CD8-positive, alpha-beta memory T cell (primary cell): Measurements from ENCODE around the gene HMCES. TPM values are rescaled to one million over a fixed set of nuclear protein-coding genes. Genes with fewer than 3 reads are reported as not detected.
A peak's percentile ranks its signal among the peaks of the same experiment; 100 is the strongest.

ENCODE experiments used
- CTCF ChIA-PET: fragments of 350-600 bp; sonication (Branson Sonifier 250); formaldehyde crosslinking; loops from one replicate; lab custom pipeline; 2021; ENCODE audit warnings: antibody characterized with exemption; lab: Charles Lee
- POLR2A ChIA-PET: fragments of 350-600 bp; sonication (Branson Sonifier 250); formaldehyde crosslinking; loops from one replicate; lab custom pipeline; 2021; ENCODE audit warnings: antibody characterized with exemption; lab: Charles Lee
- DNase-seq, 5 donors: peaks; one replicate each; pipeline versions ENCODE4 v3.0.0 to v3.0.0-alpha.2; 2020 to 2022; ENCODE audit warnings: mixed read lengths in 1 of 5
- H3K27ac ChIP-seq: one replicate; pipeline ENCODE4 v1.7.0; 2013; ENCODE audit warnings: low read depth, mild to moderate bottlenecking, low read length, moderate library complexity
- H3K27me3 ChIP-seq: 2 replicates; pipeline ENCODE4 v1.7.0; 2013; ENCODE audit warnings: low read length, mild to moderate bottlenecking; ENCODE audit not compliant: insufficient read depth, poor library complexity, severe bottlenecking
- H3K36me3 ChIP-seq: 2 replicates; pipeline ENCODE4 v1.7.0; 2013; ENCODE audit warnings: mild to moderate bottlenecking, low read length, moderate library complexity; ENCODE audit not compliant: insufficient read depth
- H3K4me1 ChIP-seq: 2 replicates; pipeline ENCODE4 v1.7.0; 2013; ENCODE audit warnings: mild to moderate bottlenecking, low read length, moderate library complexity; ENCODE audit not compliant: insufficient read depth
- H3K4me3 ChIP-seq: 2 replicates; pipeline ENCODE4 v1.7.0; 2013; ENCODE audit warnings: mild to moderate bottlenecking, low read length
- H3K9me3 ChIP-seq: 2 replicates; pipeline ENCODE4 v1.7.0; 2013; ENCODE audit warnings: mild to moderate bottlenecking, low read length
- H3K27ac Mint-ChIP-seq, 8 donors: one replicate each; pipeline ENCODE4 v1.8.0; 2020 to 2021; ENCODE audit warnings: mixed read lengths in 8 of 8, mild to moderate bottlenecking in 6 of 8, inconsistent platforms in 3 of 8, moderate library complexity in 3 of 8
- H3K27me3 Mint-ChIP-seq, 2 donors: one replicate each; pipeline ENCODE4 v1.8.0; 2020 to 2021; ENCODE audit warnings: mixed read lengths in 2 of 2, mild to moderate bottlenecking in 1 of 2, moderate library complexity in 1 of 2
- H3K36me3 Mint-ChIP-seq, 3 donors: one replicate each; pipeline ENCODE4 v1.8.0; 2020 to 2021; ENCODE audit warnings: mixed read lengths in 3 of 3, inconsistent platforms in 1 of 3, mild to moderate bottlenecking in 1 of 3
- H3K4me1 Mint-ChIP-seq, 3 donors: one replicate each; pipeline ENCODE4 v1.8.0; 2020 to 2021; ENCODE audit warnings: mixed read lengths in 3 of 3, inconsistent platforms in 1 of 3, mild to moderate bottlenecking in 1 of 3
- H3K4me3 Mint-ChIP-seq, 7 donors: one replicate each; pipeline ENCODE4 v1.8.0; 2020 to 2021; ENCODE audit warnings: mixed read lengths in 7 of 7, mild to moderate bottlenecking in 6 of 7, moderate library complexity in 4 of 7, inconsistent platforms in 2 of 7
- H3K9me3 Mint-ChIP-seq, 5 donors: one replicate each; pipeline ENCODE4 v1.8.0; 2020 to 2022; ENCODE audit warnings: mixed read lengths in 5 of 5, mild to moderate bottlenecking in 3 of 5, moderate library complexity in 2 of 5, inconsistent platforms in 1 of 5
- polyA plus RNA-seq: library from polyadenylated mRNA; unstranded; fragments of 300-500 nt; fragmentation: Illumina TruSeq; gene quantifications from one replicate; pipeline ENCODE4 v1.2.3, GENCODE V29; 2021
- total RNA-seq, 2 experiments: library from RNA; stranded (reverse); gene quantifications; one replicate each; pipeline ENCODE4 v1.2.3, GENCODE V29; 2021

Gene HMCES
- total and polyA plus RNA-seq, 3 experiments from 2014 or later, result 64.3 to 97.9 (median 64.6) TPM

GRCh38 chr3:129310111-129311011, 31.7 kb downstream of the HMCES start:
- peaks cover 20 to 35% (median 33%) of the 10 kb centered on the region in 3 donors for H3K4me1 Mint-ChIP-seq
- H3K27ac Mint-ChIP-seq, result peak overlapping the region in 6 of 8 donors; percentile 31 to 83 (median 56)
- DNase-seq, result no peak

GRCh38 chr3:129311054-129311902, 32.6 kb downstream of the HMCES start:
- Histone ChIP-seq H3K27ac (no peak overlapping the region), H3K9me3 (no peaks in the 10 kb centered on the region), H3K4me3 (no peak overlapping the region), H3K4me1 (peaks cover 15% of the 10 kb centered on the region), H3K27me3 (no peaks in the 10 kb centered on the region), H3K36me3 (no peaks in the 10 kb centered on the region)
- Mint-ChIP-seq H3K9me3 (no peaks in the 10 kb centered on the region), H3K36me3 (peaks cover 0 to 13% (median 0%) of the 10 kb centered on the region in 3 donors), H3K4me3 (peak overlapping the region in 2 of 7 donors; percentile 55 to 98), H3K4me1 (peaks cover 21 to 35% (median 33%) of the 10 kb centered on the region in 3 donors), H3K27ac (peak overlapping the region; percentile 6 to 92 (median 68)), H3K27me3 (peaks cover 0 to 3% of the 10 kb centered on the region in 2 donors)
- CTCF ChIA-PET, result interaction anchor here (1.0 to 2.9 kb wide), 4 partner anchors 32 to 341 kb away, joined by 3 to 9 read pairs (median 3); no protein-coding TSS in a partner anchor
- no peak for DNase-seq
- POLR2A ChIA-PET, result interaction anchor here (1.6 to 1.8 kb wide), 2 partner anchors 33 to 149 kb away, joined by 3 to 14 read pairs; partner anchors contain the start of gene HMCES

More at GRCh38 chr3:129310111-129311011, 31.7 kb downstream of the HMCES start:
- Mint-ChIP-seq H3K9me3 (no peaks in the 10 kb centered on the region), H3K27me3 (peaks cover 0 to 2% of the 10 kb centered on the region in 2 donors), H3K36me3 (peaks cover 0 to 18% (median 0%) of the 10 kb centered on the region in 3 donors), H3K4me3 (peak overlapping the region in 2 of 7 donors; percentile 55 to 59)
- Histone ChIP-seq H3K4me3 (no peak overlapping the region), H3K36me3 (no peaks in the 10 kb centered on the region), H3K4me1 (peaks cover 15% of the 10 kb centered on the region), H3K27ac (no peak overlapping the region), H3K27me3 (no peaks in the 10 kb centered on the region), H3K9me3 (no peaks in the 10 kb centered on the region)
- POLR2A ChIA-PET, result interaction anchor here (1.8 kb wide), 1 partner anchor 32 kb away, joined by 14 read pairs; the partner anchor contains the start of gene HMCES
- CTCF ChIA-PET, result interaction anchor here (1.2 kb wide), 1 partner anchor 31 kb away, joined by 3 read pairs; no protein-coding TSS in a partner anchor

- Mint-ChIP-seq H3K9me3 (no peaks in the 10 kb centered on the region), H3K4me3 (peak overlapping the region in 2 of 7 donors; percentile 56 to 98), H3K27ac (peak overlapping the region; percentile 36 to 92 (median 68)), H3K27me3 (peaks cover 0 to 3% of the 10 kb centered on the region in 2 donors), H3K4me1 (peaks cover 21 to 36% (median 35%) of the 10 kb centered on the region in 3 donors), H3K36me3 (peaks cover 0 to 4% (median 0%) of the 10 kb centered on the region in 3 donors)
- ChIA-PET CTCF (interaction anchor here (1.0 to 2.9 kb wide), 3 partner anchors 66 to 342 kb away, joined by 3 to 9 read pairs (median 3); no protein-coding TSS in a partner anchor), POLR2A (interaction anchor here (1.6 to 5.5 kb wide), 2 partner anchors 33 to 150 kb away, joined by 3 to 55 read pairs; partner anchors contain the start of gene HMCES)
- Histone ChIP-seq H3K4me1 (peaks cover 20% of the 10 kb centered on the region), H3K4me3 (no peak overlapping the region), H3K9me3 (no peaks in the 10 kb centered on the region), H3K27me3 (no peaks in the 10 kb centered on the region), H3K36me3 (no peaks in the 10 kb centered on the region), H3K27ac (no peak overlapping the region)
- peak in 1 of 5 donors; percentile 27 for DNase-seq
These were observed 33.5 kb downstream of the HMCES start for GRCh38 chr3:129312021-129312639.

- H3K27me3 Mint-ChIP-seq, result peaks cover 0 to 3% of the 10 kb centered on the region in 2 donors
- Histone ChIP-seq H3K27ac (no peak overlapping the region), H3K9me3 (no peaks in the 10 kb centered on the region), H3K4me3 (no peak overlapping the region), H3K27me3 (no peaks in the 10 kb centered on the region), H3K36me3 (no peaks in the 10 kb centered on the region), H3K4me1 (peaks cover 23% of the 10 kb centered on the region)
- H3K9me3 Mint-ChIP-seq, result no peaks in the 10 kb centered on the region
- H3K4me1 Mint-ChIP-seq, result peaks cover 21 to 39% (median 35%) of the 10 kb centered on the region in 3 donors
- POLR2A ChIA-PET, result interaction anchor here (1.6 to 5.5 kb wide), 2 partner anchors 34 to 151 kb away, joined by 3 to 55 read pairs; partner anchors contain the start of gene HMCES
- H3K4me3 Mint-ChIP-seq, result peak overlapping the region in 6 of 7 donors; percentile 70 to 98 (median 92)
- DNase-seq, result no peak
- peaks cover 0 to 4% (median 0%) of the 10 kb centered on the region in 3 donors for H3K36me3 Mint-ChIP-seq
- peak overlapping the region; percentile 12 to 92 (median 78) for H3K27ac Mint-ChIP-seq
- CTCF ChIA-PET, result interaction anchor here (1.0 to 2.9 kb wide), 4 partner anchors 67 to 343 kb away, joined by 3 to 9 read pairs (median 3); no protein-coding TSS in a partner anchor
These were observed 34.2 kb downstream of the HMCES start for GRCh38 chr3:129312671-129313414.

GRCh38 chr3:129313415-129313664, 34.7 kb downstream of the HMCES start:
- peak overlapping the region in 7 of 8 donors; percentile 68 to 92 (median 81) for H3K27ac Mint-ChIP-seq
- ChIA-PET POLR2A (interaction anchor here (5.5 kb wide), 1 partner anchor 34 kb away, joined by 55 read pairs; the partner anchor contains the start of gene HMCES), CTCF (interaction anchor here (1.5 to 2.9 kb wide), 2 partner anchors 260 to 343 kb away, joined by 3 to 9 read pairs; no protein-coding TSS in a partner anchor)
- peaks cover 0 to 4% (median 0%) of the 10 kb centered on the region in 3 donors for H3K36me3 Mint-ChIP-seq
- H3K9me3 Mint-ChIP-seq, result no peaks in the 10 kb centered on the region
- Histone ChIP-seq H3K36me3 (no peaks in the 10 kb centered on the region), H3K9me3 (no peaks in the 10 kb centered on the region), H3K27me3 (no peaks in the 10 kb centered on the region), H3K4me3 (no peak overlapping the region), H3K27ac (no peak overlapping the region), H3K4me1 (peaks cover 23% of the 10 kb centered on the region)
- peak overlapping the region; percentile 71 to 98 (median 91) for H3K4me3 Mint-ChIP-seq
- peaks cover 0 to 3% of the 10 kb centered on the region in 2 donors for H3K27me3 Mint-ChIP-seq
- DNase-seq, result no peak
- H3K4me1 Mint-ChIP-seq, result peaks cover 21 to 39% (median 35%) of the 10 kb centered on the region in 3 donors

- peaks cover 21 to 35% (median 31%) of the 10 kb centered on the region in 3 donors for H3K4me1 Mint-ChIP-seq
- H3K4me1 ChIP-seq, result peaks cover 23% of the 10 kb centered on the region
- H3K36me3 ChIP-seq, result no peaks in the 10 kb centered on the region
- peak in 1 of 5 donors; percentile 22 for DNase-seq
- H3K36me3 Mint-ChIP-seq, result peaks cover 0 to 4% (median 0%) of the 10 kb centered on the region in 3 donors
- H3K4me3 ChIP-seq, result peak overlapping the region; percentile 83
- H3K27ac Mint-ChIP-seq, result peak overlapping the region; percentile 68 to 92 (median 81)
- CTCF ChIA-PET, result interaction anchor here (1.4 to 2.9 kb wide), 4 partner anchors 26 to 344 kb away, joined by 3 to 13 read pairs (median 6); no protein-coding TSS in a partner anchor
- no peaks in the 10 kb centered on the region for H3K9me3 Mint-ChIP-seq
- H3K4me3 Mint-ChIP-seq, result peak overlapping the region; percentile 71 to 98 (median 91)
- H3K27ac ChIP-seq, result peak overlapping the region; percentile 73
- H3K9me3 ChIP-seq, result no peaks in the 10 kb centered on the region
- H3K27me3 Mint-ChIP-seq, result peaks cover 0 to 3% of the 10 kb centered on the region in 2 donors
- H3K27me3 ChIP-seq, result no peaks in the 10 kb centered on the region
- POLR2A ChIA-PET, result interaction anchor here (5.5 kb wide), 1 partner anchor 35 kb away, joined by 55 read pairs; the partner anchor contains the start of gene HMCES
These were observed 35.2 kb downstream of the HMCES start for GRCh38 chr3:129313665-129314385.
